WI38 (cell line): ENCODE measurements around the gene PTPRT.

Experiments
- H3K4me3 ChIP-seq: 2 replicates; pipeline ENCODE4 v1.5.1; 2011; ENCODE audit warnings: low read depth, mild to moderate bottlenecking, control low read depth, low read length
- CTCF ChIP-seq: IDR thresholded peaks from 2 replicates; pipeline ENCODE4 v1.5.1; 2012; ENCODE audit warnings: low read depth, mild to moderate bottlenecking, control low read depth, low read length

PTPRT gene

GRCh38 chr20:43029176-43029575, 160.5 kb downstream of the PTPRT start:
- TF ChIP-seq CTCF: no peak
- H3K4me3 ChIP-seq: no peak overlapping the region

- no peak overlapping the region for H3K4me3 ChIP-seq
- TF ChIP-seq CTCF: no peak
Measured at GRCh38 chr20:43028470-43028869, 161.2 kb downstream of the PTPRT start.

- no peak for TF ChIP-seq CTCF
Measured at GRCh38 chr20:43023836-43024235, 165.9 kb downstream of the PTPRT start.

GRCh38 chr20:43022568-43022967, 167.1 kb downstream of the PTPRT start:
- no peak overlapping the region for H3K4me3 ChIP-seq
- no peak for TF ChIP-seq CTCF

More at GRCh38 chr20:43023836-43024235, 165.9 kb downstream of the PTPRT start:
- H3K4me3 ChIP-seq: no peak overlapping the region

- no peak for TF ChIP-seq CTCF
- no peak overlapping the region for H3K4me3 ChIP-seq
Measured at GRCh38 chr20:43022081-43022480, 167.6 kb downstream of the PTPRT start.

GRCh38 chr20:43017241-43018030, 172.3 kb downstream of the PTPRT start:
- no peak for TF ChIP-seq CTCF

GRCh38 chr20:43016257-43016656, 173.4 kb downstream of the PTPRT start:
- no peak for TF ChIP-seq CTCF

More at GRCh38 chr20:43017241-43018030, 172.3 kb downstream of the PTPRT start:
- H3K4me3 ChIP-seq: no peak overlapping the region

More at GRCh38 chr20:43016257-43016656, 173.4 kb downstream of the PTPRT start:
- H3K4me3 ChIP-seq: no peak overlapping the region
